ENCODE data around the gene SLC6A5.

- TF ChIP-seq, protein P1, sequence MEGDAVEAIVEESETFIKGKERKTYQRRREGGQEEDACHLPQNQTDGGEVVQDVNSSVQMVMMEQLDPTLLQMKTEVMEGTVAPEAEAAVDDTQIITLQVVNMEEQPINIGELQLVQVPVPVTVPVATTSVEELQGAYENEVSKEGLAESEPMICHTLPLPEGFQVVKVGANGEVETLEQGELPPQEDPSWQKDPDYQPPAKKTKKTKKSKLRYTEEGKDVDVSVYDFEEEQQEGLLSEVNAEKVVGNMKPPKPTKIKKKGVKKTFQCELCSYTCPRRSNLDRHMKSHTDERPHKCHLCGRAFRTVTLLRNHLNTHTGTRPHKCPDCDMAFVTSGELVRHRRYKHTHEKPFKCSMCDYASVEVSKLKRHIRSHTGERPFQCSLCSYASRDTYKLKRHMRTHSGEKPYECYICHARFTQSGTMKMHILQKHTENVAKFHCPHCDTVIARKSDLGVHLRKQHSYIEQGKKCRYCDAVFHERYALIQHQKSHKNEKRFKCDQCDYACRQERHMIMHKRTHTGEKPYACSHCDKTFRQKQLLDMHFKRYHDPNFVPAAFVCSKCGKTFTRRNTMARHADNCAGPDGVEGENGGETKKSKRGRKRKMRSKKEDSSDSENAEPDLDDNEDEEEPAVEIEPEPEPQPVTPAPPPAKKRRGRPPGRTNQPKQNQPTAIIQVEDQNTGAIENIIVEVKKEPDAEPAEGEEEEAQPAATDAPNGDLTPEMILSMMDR (IDR thresholded peaks at IDR 0.05; ENCODE audit: low read depth, low read length): no peak
- no peak for TF ChIP-seq MYC (IDR thresholded peaks at IDR 0.05; ENCODE audit: low read depth, low read length)
These were observed 5.6 kb downstream of the SLC6A5 start for GRCh38 chr11:20604864-20605601.

All from NB4 (cell line).